HFFc6 (cell line): ENCODE data around the gene ROMO1. TPM values are rescaled to one million over a fixed set of nuclear protein-coding genes. Genes with fewer than 3 reads are reported as not detected.
"Not testable (repeated sequence)": the region's sequence is repeated elsewhere in the genome, so short reads cannot be mapped to it uniquely, and the experiment has no call there.

Experiments
- DNase-seq: peaks from one replicate; pipeline ENCODE4 v3.0.0-alpha.2; 2018
- H3K27ac Mint-ChIP-seq: 2 replicates; pipeline ENCODE4 v1.8.0; 2020; ENCODE audit warnings: mild to moderate bottlenecking, mixed read lengths
- H3K27me3 Mint-ChIP-seq: 2 replicates; pipeline ENCODE4 v1.8.0; 2021; ENCODE audit warnings: mild to moderate bottlenecking, moderate library complexity, mixed read lengths; ENCODE audit not compliant: insufficient read depth
- H3K36me3 Mint-ChIP-seq: 2 replicates; pipeline ENCODE4 v1.8.0; 2021; ENCODE audit warnings: low read depth, mixed read lengths
- H3K4me1 Mint-ChIP-seq: 2 replicates; pipeline ENCODE4 v1.8.0; 2020; ENCODE audit warnings: low read depth, mixed read lengths
- H3K4me3 Mint-ChIP-seq: 2 replicates; pipeline ENCODE4 v1.8.0; 2020; ENCODE audit warnings: mild to moderate bottlenecking, moderate library complexity, mixed read lengths
- H3K9me3 Mint-ChIP-seq: 2 replicates; pipeline ENCODE4 v1.8.0; 2020; ENCODE audit warnings: mild to moderate bottlenecking, mixed read lengths
- CTCF ChIP-seq: fragments of 200-600 bp; sonication (generic); IDR thresholded peaks from 2 replicates; pipeline ENCODE4 v1.5.0; 2021; ENCODE audit warnings: antibody characterized with exemption, mild to moderate bottlenecking
- total RNA-seq, 6 experiments: library from RNA; stranded (reverse); fragmentation: NEBNext Ultra II Directional; extraction: Animal tissue kit (Norgen Biotek cat#: 25700); gene quantifications; 2 replicates in 1 of 6; 3 replicates in 5 of 6; pipeline ENCODE4 v1.2.3, GENCODE V29; 2021

The ROMO1 gene
- total RNA-seq, 6 experiments from 2014 or later: 158 to 236 (median 195) TPM

DNA sequence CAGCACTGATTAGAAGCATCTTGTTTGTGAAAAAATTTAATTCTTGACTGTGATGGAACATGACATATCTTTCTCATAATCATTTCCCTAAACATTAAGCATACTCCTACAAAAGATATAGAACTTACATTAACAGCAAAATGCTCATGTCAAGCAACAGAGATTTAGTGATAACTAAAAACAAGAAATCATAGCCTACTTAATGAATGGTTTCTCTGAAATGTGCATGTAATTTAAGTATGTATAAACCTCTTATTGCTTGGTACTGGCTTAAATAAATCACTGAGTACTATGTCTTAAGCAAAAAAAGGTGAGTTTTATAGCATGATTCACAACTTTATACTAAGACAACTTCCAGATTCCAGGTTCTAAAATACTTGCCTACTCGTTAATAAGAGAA is 9.3 kb downstream of the ROMO1 start:
- no peaks in the 10 kb centered on the region for H3K9me3 Mint-ChIP-seq
- no peak for DNase-seq
- peaks cover 62% of the 10 kb centered on the region for H3K36me3 Mint-ChIP-seq
- peaks cover 62% of the 10 kb centered on the region for H3K4me1 Mint-ChIP-seq
- H3K4me3 Mint-ChIP-seq: no peak overlapping the region
- no peak for TF ChIP-seq CTCF
- H3K27me3 Mint-ChIP-seq: peaks cover 9% of the 10 kb centered on the region
- peak overlapping the region; percentile 79; the same call in 1 of the 2 replicates for H3K27ac Mint-ChIP-seq

DNA sequence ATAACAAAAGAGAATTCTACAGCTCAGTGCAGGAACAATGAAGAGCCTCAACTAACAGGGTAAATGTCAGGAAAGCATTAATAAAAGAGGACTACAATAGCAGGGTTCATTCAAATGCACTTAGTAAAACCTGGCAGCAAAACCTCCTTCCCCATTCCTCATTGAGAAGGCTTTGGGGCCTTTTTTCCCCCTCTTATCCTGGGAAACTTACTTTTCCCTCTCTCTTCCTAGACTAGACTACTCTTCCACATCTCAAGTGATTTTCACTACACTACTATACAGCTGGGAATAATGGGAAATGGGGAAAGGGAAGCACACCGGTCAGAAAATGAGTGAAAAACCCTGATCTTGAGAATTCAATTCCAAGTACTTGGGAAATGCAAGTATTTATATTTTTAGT is 10.1 kb downstream of the ROMO1 start:
- no peak for DNase-seq
- TF ChIP-seq CTCF: no peak
- Mint-ChIP-seq H3K4me3 (no peak overlapping the region), H3K27me3 (peaks cover 9% of the 10 kb centered on the region), H3K9me3 (no peaks in the 10 kb centered on the region), H3K27ac (peak overlapping the region; percentile 79), H3K4me1 (peaks cover 54% of the 10 kb centered on the region), H3K36me3 (peaks cover 60% of the 10 kb centered on the region)

GRCh38 chr20:35710039-35710438 is 10.8 kb downstream of the ROMO1 start:
- no peaks in the 10 kb centered on the region for H3K9me3 Mint-ChIP-seq
- peaks cover 9% of the 10 kb centered on the region for H3K27me3 Mint-ChIP-seq
- H3K27ac Mint-ChIP-seq: peak overlapping the region; percentile 12; the same call in 1 of the 2 replicates
- no peak overlapping the region for H3K4me3 Mint-ChIP-seq
- peaks cover 56% of the 10 kb centered on the region for H3K36me3 Mint-ChIP-seq
- DNase-seq: no peak
- peaks cover 46% of the 10 kb centered on the region for H3K4me1 Mint-ChIP-seq
- no peak for TF ChIP-seq CTCF

GRCh38 chr20:35710884-35711587 is 11.8 kb downstream of the ROMO1 start:
- TF ChIP-seq CTCF: no peak
- DNase-seq: no peak
- Mint-ChIP-seq H3K9me3 (no peaks in the 10 kb centered on the region), H3K27me3 (peaks cover 5% of the 10 kb centered on the region), H3K4me1 (peaks cover 36% of the 10 kb centered on the region), H3K4me3 (no peak overlapping the region), H3K36me3 (peaks cover 54% of the 10 kb centered on the region), H3K27ac (peak overlapping the region; percentile 38)

DNA sequence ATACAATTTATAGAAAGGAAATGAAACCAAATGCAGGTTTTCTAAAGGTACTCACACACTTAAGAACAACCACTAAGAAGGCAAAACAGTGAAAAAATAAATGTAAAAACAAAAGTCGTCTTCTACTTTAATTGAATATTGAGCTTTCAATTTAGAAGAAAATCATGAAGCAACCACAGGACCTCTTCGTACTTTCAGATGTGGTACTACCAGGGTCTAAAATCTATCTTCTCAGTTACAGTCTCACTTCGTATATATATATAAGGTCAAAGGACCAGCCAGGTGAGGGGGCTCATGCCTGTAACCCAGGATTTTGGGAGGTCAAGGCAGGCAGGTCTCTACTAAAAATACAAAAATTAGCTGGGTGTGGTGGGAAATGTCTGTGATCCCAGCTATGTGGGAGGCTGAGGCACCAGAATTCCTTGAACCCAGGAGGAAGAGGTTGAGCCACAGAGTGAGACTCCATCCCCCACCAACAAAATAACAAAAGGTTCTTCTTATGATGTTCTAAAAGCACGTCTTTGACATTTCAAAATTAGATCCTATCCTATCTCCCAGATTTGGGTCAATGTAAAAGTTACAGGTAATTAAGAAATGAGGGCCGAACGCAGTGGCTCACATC is 12.5 kb downstream of the ROMO1 start:
- peak overlapping the region; percentile 38 for H3K27ac Mint-ChIP-seq
- DNase-seq: no peak
- TF ChIP-seq CTCF: no peak

DNA sequence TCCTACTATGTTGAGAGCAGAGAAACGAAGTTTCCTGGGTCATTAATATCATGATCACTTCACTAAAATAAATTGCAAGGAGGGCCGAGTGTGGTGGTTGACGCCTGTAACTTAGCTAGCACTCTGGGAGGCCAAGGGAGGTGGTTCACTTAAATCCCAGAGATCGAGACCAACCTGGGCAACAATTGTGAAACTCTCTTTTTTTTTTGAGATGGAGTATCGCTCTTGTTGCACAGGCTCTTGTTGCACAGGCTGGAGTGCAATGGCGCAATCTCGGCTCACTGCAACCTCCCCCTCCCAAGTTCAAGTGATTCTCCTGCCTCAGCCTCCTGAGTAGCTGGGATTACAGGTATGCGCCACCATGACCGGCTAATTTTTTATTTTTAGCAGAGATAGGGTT is 13.9 kb downstream of the ROMO1 start:
- not testable (repeated sequence) for H3K4me3 Mint-ChIP-seq, DNase-seq, H3K9me3 Mint-ChIP-seq, H3K27me3 Mint-ChIP-seq
- Mint-ChIP-seq H3K4me1 (peaks cover 36% of the 10 kb centered on the region), H3K36me3 (peaks cover 60% of the 10 kb centered on the region), H3K27ac (peak overlapping the region; percentile 33; the same call in 1 of the 2 replicates)

More for the DNA sequence above, 12.5 kb downstream of the ROMO1 start:
- Mint-ChIP-seq H3K4me1 (peaks cover 34% of the 10 kb centered on the region), H3K27me3 (peaks cover 7% of the 10 kb centered on the region), H3K4me3 (no peak overlapping the region), H3K36me3 (peaks cover 56% of the 10 kb centered on the region), H3K9me3 (no peaks in the 10 kb centered on the region)
